HFF-Myc (cell line): ENCODE data around the gene CSNK2A1.

Experiments
- DNase-seq: peaks from one replicate; pipeline ENCODE4 v3.0.0-alpha.2; 2011; ENCODE audit warnings: low read depth; ENCODE audit errors: extremely low read depth
- H3K4me3 ChIP-seq: replicated peaks from 2 replicates; pipeline ENCODE4 v1.5.1; 2011; ENCODE audit warnings: low read depth, mild to moderate bottlenecking, control low read depth, low read length
- CTCF ChIP-seq: IDR thresholded peaks from 2 replicates; pipeline ENCODE4 v1.5.1; 2012; ENCODE audit warnings: mild to moderate bottlenecking, low read depth, low read length, control low read depth; ENCODE audit errors: missing control alignments

CSNK2A1 gene

GRCh38 chr20:528923-529604 is 14.5 kb downstream of the CSNK2A1 start:
- peak; percentile 17 for DNase-seq
- no peak for TF ChIP-seq CTCF
- H3K4me3 ChIP-seq, result no peak overlapping the region

- DNase-seq, result no peak
- TF ChIP-seq CTCF, result no peak
- H3K4me3 ChIP-seq, result no peak overlapping the region
Measured at GRCh38 chr20:527571-527886, 16.1 kb downstream of the CSNK2A1 start.

GRCh38 chr20:521860-522259 is 21.7 kb downstream of the CSNK2A1 start:
- no peak overlapping the region for H3K4me3 ChIP-seq
- no peak for TF ChIP-seq CTCF
- DNase-seq, result no peak

- TF ChIP-seq CTCF, result no peak
- H3K4me3 ChIP-seq, result no peak overlapping the region
- no peak for DNase-seq
Measured at GRCh38 chr20:519999-520398, 23.6 kb downstream of the CSNK2A1 start.

- TF ChIP-seq CTCF, result no peak
- DNase-seq, result no peak
- no peak overlapping the region for H3K4me3 ChIP-seq
Measured at GRCh38 chr20:517221-517620, 26.4 kb downstream of the CSNK2A1 start.

GRCh38 chr20:516799-517198 is 26.8 kb downstream of the CSNK2A1 start:
- no peak for DNase-seq
- TF ChIP-seq CTCF, result no peak
- no peak overlapping the region for H3K4me3 ChIP-seq

- no peak for TF ChIP-seq CTCF
- no peak for DNase-seq
- H3K4me3 ChIP-seq, result no peak overlapping the region
Measured at GRCh38 chr20:515696-516095, 27.9 kb downstream of the CSNK2A1 start.
